GM19238 (cell line): ENCODE measurements around the gene UROC1.

Experiments
- DNase-seq: peaks from one replicate; pipeline ENCODE4 v3.0.0; 2011; ENCODE audit warnings: low spot score; ENCODE audit not compliant: insufficient read length

Gene UROC1

DNA sequence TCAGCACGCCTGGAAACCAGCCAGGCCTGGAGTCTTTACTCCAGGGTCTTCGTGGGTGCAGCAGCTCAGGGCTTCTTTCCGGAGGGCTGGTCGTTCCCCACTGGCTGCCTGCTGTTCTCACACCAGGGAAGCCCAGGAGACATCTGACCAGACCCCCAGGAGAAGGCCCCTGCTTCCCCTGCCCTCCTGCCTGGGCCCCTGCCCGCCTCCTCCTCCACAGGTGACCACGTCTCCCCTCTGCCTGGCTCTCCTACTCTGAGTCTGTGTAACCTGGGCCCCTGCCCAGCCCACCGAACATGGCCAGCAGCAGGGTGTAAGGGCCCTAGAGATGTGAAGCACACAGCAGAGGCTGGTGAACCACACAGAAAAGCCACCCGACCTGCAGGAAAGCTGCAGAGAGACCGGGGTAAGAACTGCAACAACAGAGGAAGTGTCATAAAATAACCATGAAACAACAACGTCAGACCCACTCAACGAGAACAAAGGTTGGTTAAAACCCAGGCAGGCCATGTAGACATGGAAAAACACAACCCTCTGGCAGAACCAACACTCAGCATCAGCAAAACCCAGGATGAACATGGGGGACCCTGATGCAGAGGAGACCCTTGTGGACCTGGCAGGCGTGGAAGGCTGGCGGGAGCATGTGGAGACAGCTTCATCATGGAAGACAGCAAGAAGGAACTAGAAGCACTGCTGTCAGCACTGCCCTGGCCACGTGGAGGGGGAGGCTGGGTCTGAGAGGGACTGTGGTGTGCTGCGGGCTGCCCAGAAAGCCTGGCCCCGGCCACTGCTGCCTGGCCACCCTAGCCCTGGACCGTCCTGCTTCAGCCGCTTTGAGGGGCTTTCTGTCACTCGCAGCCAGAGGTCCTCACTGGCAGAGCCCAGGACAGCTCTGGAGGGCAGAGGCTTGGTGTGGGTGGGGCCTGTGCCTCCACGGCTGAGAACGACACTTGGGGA is 20.4 kb downstream of the UROC1 start:
- no peak for DNase-seq

DNA sequence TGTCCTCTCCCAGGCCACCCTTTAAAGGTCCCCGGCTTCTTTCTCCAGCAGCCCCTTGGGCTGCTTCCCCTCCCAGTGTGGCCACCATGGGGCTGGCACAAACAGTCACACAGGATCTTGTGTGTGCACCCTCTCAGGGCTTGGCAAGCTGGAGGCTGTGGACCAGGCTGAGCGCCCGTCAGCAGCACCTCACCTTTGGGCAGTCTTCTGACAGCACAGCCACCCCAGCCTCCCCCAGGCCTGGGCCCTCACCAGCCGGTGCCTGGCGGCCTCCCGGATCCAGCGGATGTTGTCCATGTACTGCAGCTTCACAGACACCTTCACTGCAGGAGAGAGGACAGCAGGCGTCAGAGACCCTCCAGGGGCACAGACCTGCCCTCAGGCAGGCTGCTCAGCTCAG is 21.8 kb downstream of the UROC1 start:
- DNase-seq, result no peak

DNA sequence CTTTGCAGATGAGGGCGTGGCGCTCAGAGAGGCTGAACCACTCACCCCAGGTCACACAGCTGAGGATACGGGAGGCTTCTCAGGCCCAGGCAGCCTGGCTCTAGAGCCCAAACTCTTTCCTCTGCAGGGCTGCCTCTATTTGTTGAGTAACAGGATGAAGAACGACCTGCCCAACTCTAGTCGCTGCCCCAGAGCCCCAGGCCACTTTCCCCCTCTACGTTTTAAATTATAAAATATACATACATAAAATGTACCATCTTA is 22.7 kb downstream of the UROC1 start:
- DNase-seq, result no peak

DNA sequence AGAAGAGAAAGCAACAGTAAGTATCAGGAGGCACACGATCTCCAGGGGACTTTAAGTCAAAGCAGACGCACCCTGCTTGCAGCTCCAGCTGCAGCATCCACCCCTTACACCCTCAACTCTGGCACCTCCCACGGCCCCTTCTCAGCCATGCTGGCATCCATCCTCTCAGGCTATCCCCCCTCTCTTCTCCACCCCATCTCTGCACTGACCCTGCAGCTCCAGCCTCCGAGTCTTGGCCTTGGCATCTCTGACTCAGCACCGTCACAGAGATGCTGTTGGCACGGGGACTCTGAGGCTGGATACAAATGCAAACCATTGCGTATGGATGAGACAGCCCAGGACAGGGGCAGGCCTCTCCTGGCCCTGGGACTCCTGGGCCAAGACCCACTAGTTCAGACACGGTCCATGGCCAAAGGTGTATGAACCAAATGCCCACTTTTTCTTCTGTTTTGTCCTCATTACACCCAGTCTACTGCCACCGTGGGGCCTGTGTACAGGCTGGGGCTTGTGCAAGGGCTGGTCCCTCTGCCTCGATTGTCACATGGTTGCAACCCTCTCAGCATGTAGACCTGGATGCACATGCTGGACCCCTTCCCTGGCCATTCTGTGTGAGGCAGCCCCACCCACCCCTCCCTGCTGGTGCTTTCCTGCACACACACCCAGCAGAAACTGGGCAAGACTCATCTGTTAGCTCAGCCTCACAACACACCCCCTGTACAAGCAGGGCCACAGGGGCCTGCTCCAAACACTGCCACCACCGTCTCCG is 23.2 kb downstream of the UROC1 start:
- no peak for DNase-seq

DNA sequence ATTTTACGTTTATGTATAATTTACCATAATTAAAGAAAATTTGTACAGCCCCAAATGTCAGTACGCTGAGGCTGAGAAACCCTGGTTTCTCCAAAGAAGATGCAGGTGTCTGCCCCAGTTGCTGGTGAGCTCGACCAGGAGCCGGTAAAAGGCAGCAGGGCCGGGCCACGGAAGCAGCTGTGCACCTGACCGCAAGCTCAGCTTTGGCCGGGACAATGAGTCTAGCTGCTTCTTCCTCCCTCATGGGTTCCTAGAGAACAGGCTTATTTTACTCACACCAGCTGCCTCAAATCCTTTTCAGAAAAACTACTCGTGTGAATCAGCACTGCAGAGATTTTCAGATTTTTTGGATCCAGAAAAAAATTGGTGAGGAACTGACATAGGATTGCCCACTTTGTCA is 23.8 kb downstream of the UROC1 start:
- no peak for DNase-seq

DNA sequence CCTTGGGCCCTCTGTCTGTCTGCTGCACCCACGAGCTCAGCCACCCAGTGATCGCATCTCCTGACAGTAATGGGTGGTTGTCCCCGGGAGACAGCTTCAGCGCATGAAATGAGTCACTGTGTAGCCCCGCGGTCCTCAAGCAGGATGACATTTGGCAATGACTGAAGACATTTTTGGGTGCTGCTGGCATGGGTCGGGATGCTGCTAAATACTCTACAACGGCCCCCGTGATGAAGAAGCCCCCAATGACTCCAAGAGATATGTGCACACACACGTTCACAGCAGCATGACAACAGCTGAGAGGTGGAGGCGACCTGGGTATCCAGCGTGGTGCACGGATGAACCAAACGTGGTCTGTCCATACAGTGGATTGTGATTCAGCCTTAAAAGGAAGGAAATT is 24.5 kb downstream of the UROC1 start:
- DNase-seq, result no peak

DNA sequence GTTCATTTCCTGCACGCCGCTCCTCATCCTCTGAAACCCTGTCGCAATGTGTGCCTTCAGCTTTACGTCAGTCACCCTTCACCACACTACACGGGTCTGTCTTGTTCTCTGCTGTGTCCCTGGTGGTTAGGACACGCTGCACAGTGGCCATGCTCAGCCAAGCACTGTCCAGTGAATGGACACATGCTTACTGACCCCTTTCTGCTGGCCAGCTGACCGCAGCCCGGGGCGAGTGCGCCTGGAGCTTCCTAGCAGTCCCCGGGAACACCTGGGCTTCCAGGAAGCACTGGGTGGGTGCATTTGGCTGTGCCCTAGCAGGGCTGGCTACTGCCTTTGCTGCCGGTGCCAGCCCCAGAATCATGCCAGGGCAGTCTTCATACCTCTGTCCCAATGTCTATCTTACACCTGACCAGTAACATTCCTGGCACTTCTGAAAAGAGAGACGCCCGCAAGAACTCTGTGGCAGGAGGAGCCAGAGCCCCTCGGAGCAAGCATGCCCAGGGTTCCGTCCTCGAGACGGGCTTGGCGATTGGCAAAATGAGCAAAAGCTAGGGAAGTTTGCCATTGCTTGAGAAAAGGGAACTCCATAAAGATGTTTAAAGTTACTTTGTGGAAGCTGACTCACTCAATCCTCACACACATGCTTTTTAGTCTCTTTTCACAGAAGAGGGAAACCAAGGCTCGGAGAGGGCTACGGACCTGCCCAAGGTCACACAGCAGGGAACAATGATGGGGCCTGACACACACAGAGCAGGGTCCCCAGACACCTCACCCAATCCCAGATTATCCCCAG is 26.2 kb downstream of the UROC1 start:
- no peak for DNase-seq

DNA sequence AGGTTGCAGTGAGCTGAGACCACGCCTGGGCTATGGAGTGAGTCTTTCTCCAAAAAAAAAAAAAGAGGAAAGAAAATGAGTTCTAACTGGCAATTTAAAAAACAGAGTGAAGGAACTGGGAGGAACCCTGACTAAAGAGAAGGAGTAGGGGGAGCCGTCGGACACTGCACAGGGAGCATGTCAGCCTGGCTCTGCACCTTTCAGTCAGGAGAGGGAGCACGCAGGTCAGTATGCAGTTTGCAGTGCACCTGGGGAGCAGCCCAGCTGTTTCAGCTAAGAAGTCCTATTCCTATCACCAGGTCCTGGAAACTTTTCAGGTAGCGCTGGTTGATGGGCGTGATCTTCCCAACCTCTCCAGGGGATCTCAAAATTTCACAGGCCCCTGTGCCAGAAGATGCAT is 27.0 kb downstream of the UROC1 start:
- DNase-seq, result no peak

DNA sequence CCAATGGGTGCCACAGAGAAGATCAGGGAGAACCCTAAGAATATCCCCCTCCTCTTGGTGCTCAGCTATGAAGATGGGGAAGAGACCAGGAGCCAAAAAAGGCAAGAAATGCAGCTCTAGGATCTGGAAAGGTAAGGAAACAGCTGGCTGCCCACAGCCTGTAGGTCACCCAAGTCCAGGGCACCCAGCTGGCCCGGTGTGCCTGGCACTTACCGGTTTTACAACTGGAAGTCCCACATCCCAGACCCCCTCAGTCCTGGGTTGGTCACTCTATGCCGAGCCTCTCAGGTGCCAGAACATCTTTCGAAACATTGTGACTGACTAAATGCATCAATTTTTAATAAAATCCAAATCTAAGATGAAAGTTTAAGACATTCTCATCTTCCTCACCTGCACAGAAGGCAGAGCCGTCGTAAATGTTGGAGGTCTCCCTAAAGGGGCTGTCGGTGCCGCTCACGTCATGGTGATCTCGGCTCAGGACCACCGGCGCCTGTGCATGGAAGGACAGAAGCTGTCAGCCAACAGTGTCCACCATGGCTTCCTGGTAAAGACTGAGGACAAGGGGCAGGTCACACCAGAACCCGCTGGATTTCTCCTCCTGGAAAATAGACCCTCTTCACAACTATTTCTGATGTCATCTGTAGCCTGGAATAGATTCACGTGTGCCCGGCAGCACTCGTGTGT is 28.5 kb downstream of the UROC1 start:
- no peak for DNase-seq

DNA sequence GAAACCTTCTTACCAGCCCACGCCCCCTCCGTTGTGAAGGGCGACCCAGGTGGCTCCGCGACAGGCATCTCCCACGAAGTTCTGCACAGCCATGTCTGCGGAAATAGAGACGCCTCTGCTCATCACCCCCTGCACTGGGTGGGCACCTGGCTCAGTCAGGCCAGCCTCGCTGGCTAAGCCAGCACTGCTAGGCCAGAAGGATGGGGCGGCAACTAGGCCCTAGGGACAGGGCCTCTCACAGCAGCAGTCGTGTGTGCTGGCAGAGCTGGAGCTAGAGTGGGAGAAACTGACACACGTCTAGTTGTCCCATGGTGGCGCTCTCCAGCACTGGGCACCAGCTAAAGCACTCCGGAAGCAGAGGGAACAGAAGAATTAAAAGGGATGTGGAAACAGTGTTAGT is 29.4 kb downstream of the UROC1 start:
- no peak for DNase-seq

DNA sequence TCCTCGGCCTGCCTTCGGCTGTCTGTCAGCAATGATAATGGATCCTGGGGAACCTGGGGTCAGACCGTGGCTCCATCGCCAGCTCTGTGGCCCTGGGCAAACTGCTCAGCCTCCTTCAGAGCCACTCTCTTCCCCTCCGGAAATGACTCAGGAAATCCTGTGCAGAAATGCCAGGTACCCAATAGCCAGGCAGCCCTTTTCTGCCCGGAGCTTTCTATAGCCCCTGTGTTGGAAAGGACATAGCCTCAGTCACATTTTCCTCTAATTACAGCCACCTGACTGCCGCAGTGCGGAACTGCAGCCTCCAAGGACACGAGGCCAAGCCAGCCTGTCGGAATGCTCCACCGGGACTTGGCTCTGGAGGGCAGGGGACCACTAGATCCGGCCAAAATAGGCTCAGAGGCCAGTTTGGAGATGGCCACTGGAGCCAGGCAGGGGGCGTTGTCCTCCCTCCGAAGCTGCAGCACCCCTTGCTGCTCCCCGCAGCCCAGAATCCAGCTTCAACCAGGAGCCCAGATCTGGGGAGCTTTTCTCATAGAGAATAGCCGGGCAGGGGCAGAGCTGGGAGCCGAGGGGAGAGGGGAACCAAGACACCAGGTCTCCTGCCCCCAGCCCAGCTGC is 30.3 kb downstream of the UROC1 start:
- DNase-seq, result no peak

DNA sequence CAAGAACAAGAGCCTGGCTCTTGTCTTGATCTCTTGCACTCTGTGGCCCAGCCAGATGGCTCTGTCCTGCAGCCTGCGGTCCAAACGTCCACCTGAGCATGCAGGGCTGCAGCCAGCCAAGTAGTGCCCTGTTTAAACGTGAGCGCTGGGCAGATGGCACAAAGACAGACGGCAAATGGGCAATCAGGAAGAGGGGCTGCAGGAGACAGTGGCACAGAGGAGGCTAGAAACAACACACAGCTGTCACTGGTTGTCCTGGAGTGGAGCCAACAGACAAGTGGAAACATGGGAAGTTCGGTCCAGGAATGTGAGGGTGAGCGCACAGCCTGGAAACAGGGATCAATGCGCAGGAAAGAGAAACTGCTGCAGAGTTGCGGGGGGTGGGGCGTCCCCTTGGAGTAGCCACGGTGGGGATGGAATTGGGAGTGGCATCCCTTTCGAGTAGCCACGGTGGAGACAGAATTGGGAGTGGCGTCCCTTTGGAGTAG is 31.2 kb downstream of the UROC1 start:
- DNase-seq, result no peak

DNA sequence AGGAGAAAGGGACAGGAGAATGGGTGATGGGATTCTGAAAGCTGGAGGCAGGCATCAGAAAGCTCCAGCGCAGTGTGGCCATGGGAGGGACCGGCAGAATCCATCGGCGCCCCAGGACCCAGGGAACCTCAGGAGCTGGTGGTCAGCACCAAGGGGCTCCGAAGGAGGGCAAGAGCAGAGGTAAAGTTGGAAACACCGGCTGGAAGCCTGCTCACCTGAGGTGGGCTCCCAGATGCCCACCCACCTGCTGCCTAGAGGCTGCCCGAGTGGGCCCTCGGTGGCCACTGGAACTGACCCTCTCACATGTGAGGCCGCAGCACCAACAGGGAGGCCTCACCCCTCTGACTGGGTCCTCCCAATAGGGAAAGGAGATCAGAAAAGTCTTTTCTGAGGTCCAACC is 31.6 kb downstream of the UROC1 start:
- no peak for DNase-seq

DNA sequence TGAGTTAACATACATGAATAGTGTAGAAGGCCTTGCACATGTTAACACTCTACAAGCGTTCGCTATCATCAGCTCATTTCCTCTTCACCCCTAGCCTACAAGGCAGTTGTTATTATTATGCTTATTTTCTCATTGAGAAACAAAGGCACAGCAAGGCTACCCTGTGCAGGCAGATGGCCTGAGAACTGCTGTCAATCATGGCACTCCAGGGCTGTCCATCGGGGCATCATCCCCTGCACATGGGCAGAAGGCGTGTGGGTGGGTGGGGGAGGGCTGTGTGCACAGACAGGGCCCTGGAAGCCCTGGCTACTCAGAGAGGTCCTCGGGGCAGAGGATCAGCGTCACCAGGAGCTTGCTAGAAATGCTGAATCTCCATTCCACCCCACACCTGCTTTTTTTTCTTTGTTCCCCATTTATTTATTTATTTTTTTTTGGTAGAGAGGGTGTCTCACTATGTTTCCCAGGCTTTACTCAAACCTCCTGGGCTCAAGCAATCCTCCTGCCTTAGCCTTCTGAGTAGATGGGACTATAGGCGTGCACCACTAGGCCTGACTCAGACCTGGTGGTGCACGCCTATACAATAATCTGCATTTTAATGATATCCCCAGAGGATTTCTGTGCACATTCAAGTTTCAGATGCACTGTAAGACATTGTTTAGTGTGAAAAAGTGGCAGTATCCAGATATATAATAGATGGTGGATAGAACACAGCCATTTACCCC is 32.2 kb downstream of the UROC1 start:
- DNase-seq, result no peak

DNA sequence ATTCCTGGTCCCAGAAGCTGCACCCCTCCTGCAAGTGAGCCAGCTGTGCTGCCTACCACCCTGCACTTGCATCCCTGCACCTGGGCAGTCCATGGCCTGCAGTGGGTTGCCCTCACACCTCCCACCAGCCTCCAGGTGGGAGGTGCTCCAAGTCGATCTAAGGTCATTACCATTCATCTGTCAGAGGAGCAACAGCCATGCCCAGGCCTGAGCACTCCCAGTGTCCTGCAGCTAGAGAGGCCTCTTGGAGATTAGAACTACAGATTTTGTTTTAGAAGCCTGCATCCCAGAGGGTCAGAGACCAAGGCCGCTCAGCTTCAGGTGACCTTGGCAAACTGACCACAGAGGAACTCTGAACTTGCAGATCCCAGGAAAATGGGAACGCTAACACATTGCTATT is 32.9 kb downstream of the UROC1 start:
- DNase-seq, result no peak

DNA sequence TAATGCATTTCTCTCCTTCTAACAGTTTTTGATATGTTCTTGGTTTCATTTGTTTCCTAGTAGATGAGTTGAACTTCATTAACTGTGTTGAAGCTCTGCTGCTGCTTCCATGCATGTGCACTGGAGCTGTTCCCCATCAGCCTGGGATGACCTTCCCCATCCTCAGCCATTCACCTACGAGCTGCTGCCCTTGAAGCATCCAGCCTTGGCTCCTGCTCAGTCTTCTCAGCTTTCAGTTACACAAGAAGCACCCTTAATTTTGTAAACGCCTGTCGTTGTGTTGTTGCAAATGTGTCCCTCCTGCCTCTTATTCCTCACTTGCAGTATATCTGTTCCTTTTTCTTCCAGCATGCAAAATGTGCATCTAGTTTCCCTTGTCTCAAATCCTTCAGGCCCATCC is 33.4 kb downstream of the UROC1 start:
- DNase-seq, result no peak

DNA sequence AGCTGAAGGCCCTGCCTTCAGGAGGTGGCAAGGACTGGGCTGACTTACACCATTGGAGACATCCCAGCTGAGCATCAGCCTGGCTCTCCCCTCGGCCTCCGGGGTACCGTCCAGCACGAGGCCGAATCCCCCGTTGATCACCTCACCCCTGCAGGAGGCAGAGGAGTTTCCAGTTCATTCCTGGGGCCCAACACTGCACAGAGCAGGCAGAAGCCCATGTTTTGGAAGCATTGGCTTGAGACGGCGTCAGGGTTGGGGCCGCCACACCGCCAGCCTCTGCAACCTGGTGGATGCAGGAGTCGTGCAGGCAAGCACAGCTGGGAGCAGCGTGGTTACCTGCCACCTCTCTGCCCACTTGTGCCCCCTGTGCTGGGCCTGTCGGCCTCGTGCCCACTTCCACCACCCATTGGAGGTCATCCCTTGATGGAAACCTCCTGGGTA is 34.2 kb downstream of the UROC1 start:
- no peak for DNase-seq

DNA sequence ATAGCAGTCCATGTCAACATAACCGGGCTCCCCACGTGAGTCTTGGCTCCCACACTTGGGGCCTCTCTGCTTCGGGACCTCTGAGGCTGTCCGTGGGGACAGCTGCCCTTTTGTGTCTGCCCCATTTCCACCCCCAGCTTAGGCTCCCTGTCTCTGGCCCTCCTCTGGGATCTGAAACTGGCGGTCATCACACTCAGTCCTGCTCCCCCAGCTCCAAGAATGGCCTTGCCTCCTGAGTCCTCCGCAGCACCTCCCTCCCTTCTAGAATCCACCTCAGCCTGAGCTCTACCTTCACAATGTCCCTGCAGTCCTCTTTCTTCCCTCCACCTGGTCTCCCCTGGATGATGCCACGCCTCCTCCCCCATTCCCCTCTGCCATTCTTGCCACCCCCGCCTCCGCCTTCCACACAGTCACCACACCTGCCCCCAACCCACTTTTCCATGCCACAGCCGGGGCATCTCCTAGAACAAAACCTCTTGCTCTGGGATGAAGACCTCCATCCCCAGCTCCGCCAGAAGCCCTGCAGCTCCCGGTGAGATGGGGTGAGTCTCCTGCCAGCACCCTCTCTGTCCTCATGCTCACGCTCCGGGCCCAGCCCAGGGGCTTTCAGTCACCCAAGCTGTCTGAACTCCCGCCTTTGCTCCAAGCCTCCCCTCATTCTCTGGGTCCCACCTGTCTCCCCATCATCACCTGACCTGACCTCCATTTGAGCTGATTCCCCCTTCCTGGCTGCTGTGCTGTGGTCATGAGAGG is 34.9 kb downstream of the UROC1 start:
- DNase-seq, result no peak

DNA sequence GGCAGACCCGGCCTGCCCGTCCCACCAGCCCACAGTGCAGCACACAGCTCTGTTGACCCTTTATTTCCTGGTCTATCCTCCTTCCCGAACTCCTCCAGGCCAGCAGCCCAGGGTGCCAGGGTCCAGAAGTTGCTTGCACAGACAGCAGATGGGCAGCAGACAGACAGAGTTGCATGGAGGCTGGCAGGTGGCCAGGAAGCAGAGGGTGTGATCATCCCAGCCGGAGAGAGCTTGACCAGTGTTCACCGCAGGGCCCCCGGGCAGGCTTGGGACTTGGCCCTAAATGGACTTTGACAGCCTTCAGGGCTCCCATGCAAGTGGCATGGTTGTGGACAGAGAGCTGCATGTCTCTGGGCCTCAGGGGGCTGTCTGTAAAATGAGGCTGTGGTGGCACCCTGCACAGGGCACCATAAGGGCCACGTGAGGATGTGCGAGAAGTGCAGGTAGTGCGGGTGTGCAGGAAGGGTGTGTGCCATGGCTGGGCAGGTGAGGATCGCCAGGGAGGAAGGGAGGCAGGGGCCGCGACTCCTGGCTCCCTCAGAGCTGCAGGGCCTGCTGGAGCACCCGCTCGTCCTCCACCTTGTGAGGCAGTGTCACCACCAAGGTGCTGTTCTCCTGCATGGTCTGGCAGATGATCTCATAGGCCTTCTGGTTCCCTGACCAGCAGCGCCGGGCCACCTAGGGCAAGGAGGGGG is 35.6 kb downstream of the UROC1 start:
- no peak for DNase-seq
